GM19468 (cell line): Measurements from ENCODE around the gene TMEM109.

Experiments
- ATAC-seq: cut with Tn5 transposase; IDR thresholded peaks from one replicate; pipeline ENCODE4 v1.9.1; 2021; ENCODE audit warnings: mild to moderate bottlenecking, moderate library complexity, moderate number of reproducible peaks; ENCODE audit not compliant: unreplicated experiment; ENCODE audit errors: extremely low read depth

Gene TMEM109, protein sequence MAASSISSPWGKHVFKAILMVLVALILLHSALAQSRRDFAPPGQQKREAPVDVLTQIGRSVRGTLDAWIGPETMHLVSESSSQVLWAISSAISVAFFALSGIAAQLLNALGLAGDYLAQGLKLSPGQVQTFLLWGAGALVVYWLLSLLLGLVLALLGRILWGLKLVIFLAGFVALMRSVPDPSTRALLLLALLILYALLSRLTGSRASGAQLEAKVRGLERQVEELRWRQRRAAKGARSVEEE

DNA sequence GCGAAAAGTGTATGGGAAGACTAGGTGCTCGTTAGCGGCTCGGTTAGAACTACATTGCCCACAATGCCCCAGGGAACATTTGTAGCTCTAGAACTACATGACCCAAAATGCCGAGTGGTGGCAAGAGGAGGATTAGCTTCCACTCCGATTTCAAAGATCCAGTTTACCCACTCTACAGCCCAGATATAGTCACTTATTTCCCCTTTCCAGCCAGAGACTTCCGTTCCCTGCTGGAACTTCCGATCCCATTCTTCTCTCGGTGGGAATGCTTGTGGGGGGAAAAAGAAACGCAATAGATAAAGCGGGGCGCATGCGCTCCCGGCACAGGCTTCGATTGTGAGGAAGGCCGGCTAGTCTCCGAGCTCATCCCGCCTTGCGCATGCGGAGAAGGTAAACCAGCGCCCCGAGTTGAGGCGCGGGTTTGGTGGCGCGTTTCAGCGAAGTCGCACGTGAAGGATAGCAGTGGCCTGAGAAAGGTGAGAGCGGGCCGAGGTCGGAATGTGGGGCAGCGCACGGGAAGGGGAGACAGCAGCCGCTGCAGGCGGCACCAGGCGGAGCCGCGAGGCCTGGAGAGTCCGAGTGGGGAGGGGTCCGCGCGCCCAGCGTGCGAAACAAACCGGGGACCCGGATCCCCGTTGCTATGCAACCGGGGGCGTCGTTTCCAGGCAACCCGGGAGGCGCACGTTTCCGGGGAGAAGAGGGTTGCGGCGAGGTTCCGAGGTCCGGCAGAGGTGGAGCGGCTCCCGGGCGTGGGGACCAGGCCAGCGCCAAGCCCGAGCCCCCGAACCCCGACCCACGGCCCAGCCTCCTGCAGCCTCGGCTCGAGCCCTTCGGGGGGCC, at the start of gene TMEM109:
TMEM109 (plus strand) TSS at position 366 of the 840 bp plus-strand sequence. CDS start 5,536 bp downstream, outside the sequence.
- ATAC-seq: peak; percentile 15

- ATAC-seq: no peak
These were observed 49.0 kb upstream of the TMEM109 start for GRCh38 chr11:60864856-60865513.

DNA sequence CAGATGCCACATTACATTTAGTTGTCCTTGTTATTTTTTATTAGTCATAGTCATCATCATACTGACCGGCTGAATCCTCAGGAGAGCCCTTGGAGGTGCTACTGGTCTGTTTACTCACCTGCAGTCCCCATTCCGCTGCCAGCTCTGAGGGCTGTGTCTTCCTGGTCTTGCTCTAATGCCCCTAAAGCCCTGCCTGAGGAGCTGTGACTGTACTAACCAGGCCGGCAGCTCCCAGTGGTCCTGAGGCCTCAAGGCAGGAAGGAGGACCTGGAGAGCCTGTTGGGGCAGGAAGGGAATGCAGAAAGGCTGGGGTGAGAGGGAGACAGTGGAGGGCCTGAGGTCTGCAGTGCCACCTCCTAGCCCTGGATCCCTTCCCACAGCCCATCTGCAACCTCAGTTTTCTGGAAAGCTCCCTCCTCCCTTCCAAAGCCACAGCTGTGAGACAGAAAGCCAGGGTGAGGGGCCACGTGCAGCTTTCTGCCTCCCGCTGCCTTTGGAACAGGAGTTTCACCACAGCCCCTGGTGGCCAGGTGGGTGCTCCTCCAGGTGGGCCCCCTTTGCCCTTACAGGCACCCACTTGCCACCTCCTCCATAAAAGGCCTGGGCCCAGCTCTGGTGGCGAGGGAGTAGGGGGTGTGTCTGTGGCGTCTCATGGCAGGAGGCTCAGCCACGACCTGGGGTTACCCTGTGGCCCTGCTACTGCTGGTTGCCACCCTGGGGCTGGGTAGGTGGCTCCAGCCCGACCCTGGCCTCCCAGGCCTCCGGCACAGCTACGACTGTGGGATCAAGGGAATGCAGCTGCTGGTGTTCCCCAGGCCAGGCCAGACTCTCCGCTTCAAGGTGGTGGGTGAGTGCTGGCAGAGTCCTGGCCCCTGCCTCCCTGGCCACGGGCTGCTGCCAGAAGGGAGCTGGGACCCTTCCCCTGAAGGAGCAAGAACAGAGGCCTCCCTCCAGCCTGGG, 46.8 kb upstream of the TMEM109 start, which contains the start of gene ZP1:
ZP1 (plus strand) TSS at position 632 of the 960 bp plus-strand sequence; CDS start at position 652, 20 bp downstream.
- no peak for ATAC-seq

- no peak for ATAC-seq
These were observed 45.9 kb upstream of the TMEM109 start for GRCh38 chr11:60867871-60868681.

- no peak for ATAC-seq
These were observed 45.1 kb upstream of the TMEM109 start for GRCh38 chr11:60868682-60869450.

DNA sequence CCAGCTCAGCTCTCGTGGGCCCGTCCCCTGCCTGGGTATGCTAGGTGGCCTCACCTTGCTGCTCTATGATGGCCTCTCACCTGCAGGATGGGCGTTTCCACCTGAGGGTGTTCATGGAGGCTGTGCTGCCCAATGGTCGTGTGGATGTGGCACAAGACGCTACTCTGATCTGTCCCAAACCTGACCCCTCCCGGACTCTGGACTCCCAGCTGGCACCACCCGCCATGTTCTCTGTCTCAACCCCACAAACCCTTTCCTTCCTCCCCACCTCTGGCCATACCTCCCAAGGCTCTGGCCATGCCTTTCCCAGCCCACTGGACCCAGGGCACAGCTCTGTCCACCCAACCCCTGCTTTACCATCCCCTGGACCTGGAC, 44.5 kb upstream of the TMEM109 start:
- ATAC-seq: no peak

DNA sequence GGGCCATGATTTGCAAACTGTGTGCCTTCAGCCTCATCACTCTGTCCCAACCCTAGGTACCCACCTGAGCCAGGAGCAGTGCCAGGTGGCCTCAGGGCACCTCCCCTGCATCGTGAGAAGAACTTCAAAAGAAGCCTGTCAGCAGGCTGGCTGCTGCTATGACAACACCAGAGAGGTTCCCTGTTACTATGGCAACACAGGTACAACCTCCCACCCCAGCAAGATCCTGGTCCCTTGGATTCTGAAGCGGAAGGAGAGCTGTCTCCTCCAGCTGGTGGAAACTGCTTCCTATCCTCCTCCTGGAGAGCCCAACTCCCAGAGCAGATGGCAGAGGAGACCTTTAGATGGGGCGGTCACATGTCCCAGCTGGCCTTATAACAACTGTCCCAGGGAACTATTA, 43.7 kb upstream of the TMEM109 start:
- no peak for ATAC-seq

DNA sequence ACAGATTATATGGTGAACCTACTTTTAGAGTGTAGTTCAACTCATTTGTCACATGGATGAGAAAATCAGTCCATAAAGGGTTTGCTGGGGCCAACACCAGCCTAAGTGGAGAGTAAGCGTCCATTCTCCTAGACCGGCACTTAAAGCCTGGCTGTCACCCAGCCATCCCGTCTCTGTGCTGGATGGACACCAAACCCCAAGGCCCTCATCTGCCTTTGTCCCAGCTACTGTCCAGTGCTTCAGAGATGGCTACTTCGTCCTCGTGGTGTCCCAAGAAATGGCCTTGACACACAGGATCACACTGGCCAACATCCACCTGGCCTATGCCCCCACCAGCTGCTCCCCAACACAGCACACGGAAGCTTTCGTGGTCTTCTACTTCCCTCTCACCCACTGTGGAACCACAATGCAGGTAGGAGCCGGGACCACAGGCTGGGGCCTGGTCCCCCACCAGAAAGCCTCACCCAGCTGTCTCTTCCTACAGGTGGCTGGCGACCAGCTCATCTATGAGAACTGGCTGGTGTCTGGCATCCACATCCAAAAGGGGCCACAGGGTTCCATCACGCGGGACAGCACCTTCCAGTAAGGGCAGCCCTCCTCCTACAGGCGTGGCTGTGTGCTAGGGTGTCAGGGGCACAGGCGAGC, 43.1 kb upstream of the TMEM109 start:
- ATAC-seq: no peak

- no peak for ATAC-seq
These were observed 42.4 kb upstream of the TMEM109 start for GRCh38 chr11:60871378-60872061.

DNA sequence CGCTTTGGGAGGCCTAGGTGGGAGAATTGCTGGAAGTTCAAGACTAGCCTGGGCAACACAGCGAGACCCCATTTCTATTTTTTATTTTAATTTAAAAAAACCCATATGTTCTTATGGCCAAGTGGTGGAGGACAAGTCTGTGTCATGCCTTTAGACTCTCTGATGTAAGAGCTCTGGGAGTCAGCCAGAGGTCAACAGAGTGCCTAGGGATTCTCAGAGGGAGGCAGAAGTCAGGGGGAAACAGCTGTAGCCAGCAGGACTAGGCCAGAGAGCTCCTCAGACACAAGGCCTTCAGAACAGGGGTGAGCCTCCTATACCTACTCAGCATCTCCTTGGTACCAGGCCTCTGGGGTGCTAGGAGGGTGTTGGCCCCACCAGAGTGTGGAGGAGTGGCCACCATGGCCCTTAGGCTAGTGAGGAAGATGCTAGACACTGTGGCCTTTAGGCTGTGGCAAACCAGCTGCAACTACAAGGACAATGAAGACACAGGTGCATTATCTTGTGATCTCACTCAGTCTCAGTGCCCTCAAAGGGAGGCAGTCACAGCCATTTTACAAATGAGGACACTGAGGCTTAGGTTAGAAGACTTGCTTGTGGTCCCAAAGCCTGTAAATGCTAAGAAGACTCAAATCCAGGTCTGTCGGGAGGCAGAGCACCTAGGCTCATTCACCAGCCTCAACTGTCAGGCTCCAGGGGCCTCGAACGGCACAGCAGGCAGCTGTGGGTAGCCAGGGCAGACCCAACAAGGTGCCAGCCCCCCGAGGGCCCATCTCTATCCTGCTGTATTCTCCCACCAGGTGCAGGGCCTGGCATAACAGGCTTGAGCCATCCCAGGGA, 41.6 kb upstream of the TMEM109 start:
- ATAC-seq: no peak

DNA sequence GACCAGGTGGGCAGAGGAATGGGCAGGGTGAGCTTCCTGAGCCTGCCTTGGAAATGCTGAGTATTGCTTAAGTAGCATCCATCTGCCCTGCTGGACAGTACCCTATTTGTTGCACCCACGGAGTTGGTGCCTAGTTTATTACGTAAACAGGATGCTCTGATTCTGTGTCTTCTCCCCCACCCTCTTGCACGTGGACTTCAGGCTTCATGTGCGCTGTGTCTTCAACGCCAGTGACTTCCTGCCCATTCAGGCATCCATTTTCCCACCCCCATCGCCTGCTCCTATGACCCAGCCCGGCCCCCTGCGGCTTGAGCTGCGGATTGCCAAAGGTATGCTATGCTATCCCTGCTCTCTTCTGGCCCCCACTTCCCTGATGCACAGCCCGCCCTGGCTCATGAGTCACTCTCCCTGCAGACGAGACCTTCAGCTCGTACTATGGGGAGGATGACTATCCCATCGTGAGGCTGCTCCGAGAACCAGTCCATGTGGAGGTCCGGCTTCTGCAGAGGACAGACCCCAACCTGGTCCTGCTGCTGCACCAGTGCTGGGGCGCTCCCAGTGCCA, 40.9 kb upstream of the TMEM109 start:
- ATAC-seq: no peak

DNA sequence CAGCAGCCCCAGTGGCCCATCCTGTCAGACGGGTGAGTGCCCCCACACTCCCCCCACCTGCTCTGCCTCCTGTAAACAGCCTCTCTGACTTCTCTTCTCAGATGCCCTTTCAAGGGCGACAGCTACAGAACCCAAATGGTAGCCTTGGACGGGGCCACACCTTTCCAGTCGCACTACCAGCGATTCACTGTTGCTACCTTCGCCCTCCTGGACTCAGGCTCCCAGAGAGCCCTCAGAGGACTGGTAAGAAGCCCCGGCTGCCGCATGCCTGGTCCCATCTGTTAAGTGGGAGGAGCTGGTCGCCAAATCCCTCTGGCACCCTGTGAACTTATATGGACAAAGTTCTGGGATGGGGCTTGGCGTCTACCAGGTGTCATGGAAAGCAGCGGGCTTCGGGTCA, 40.4 kb upstream of the TMEM109 start:
- no peak for ATAC-seq

DNA sequence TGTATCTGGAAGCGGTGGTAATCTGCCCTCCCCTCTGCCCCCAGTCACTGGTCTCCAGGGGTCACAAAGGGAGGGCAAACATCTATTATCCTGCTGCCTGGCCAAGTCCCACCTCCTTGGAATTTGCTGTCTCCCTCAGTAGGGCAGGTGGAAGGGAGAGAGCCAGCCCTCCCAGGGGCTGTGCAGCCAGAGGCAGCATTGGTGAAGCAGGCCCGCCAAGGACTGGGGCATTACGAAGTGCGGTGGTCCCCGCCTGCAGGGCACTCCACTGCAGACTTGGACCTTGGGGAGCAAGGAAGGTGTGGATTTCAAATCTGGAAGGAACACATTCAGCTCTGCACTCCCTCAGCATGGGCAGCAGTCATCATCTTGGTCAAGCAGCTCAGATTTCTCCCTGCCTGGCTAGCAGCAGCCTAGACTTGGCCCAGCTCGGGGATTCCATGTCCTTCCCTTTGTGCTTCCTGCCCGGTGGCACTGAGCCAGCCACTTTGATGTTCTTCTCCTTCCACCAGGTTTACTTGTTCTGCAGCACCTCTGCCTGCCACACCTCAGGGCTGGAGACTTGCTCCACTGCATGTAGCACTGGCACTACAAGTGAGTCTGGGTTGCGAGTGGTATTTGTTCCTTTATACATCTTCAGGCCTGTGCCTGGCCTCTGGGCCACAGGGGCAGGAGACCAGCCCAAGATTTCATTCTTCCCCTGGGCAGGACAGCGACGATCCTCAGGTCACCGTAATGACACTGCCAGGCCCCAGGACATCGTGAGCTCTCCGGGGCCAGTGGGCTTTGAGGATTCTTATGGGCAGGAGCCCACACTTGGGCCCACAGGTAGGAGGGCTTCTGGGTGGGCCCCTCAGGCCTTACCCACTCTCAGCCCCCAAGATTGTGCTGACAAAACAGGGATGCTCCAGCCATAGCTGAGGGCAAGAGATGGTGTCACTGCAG, 39.3 kb upstream of the TMEM109 start:
- no peak for ATAC-seq

DNA sequence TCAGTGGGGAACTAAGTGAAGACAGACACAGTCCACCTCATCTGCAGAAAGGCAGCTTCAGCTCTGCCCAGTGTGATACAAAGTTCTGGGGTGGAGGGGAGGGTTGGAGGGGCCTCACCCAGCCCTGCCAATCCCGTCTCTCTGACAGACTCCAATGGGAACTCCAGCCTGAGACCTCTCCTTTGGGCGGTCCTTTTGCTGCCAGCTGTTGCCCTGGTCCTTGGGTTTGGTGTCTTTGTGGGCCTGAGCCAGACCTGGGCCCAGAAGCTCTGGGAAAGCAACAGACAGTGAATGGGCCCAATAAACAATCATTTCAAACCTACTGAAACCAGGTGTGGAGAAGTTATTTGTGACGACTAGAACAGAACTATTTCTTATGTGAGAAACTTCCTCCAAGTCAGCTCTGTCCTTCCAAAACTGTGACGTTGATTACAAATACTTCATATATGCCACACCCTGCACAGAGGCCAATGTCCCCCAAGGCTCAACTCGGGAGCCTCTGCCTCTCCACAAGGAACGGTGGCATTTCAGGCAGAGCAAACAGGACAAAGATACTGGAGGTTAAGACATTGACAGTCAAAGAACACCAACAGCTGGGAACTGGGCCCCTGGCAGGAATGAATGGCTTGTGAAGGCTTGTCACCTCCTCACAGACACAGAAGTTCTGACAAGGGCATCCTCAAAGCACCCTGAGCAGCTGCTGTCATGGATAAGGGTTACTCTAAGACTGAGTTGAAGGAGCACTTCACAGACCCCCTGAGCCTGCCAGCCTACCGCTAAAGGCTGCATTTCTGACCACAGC, 38.4 kb upstream of the TMEM109 start:
- no peak for ATAC-seq
